ENCODE measurements around the gene ZFYVE27.

Gene ZFYVE27

GRCh38 chr10:97744405-97745035, 7.6 kb downstream of the ZFYVE27 start:
- DNase-seq: no peak

GRCh38 chr10:97747573-97747972, 10.6 kb downstream of the ZFYVE27 start:
- no peak for DNase-seq

GRCh38 chr10:97748116-97748515, 11.2 kb downstream of the ZFYVE27 start:
- no peak for DNase-seq

- DNase-seq: no peak
These were observed 16.0 kb downstream of the ZFYVE27 start for GRCh38 chr10:97752956-97753355.

GRCh38 chr10:97754726-97755125, 17.8 kb downstream of the ZFYVE27 start:
- DNase-seq: no peak

GRCh38 chr10:97755718-97756117, 18.8 kb downstream of the ZFYVE27 start:
- no peak for DNase-seq

GRCh38 chr10:97757471-97757870, 20.5 kb downstream of the ZFYVE27 start:
- DNase-seq: no peak

GRCh38 chr10:97759158-97759887, 22.4 kb downstream of the ZFYVE27 start:
- DNase-seq: no peak

GRCh38 chr10:97759946-97760345, 23.0 kb downstream of the ZFYVE27 start:
- DNase-seq: no peak

- DNase-seq: no peak
These were observed 23.7 kb downstream of the ZFYVE27 start for GRCh38 chr10:97760461-97761257.

- no peak for DNase-seq
These were observed 24.5 kb downstream of the ZFYVE27 start for GRCh38 chr10:97761331-97761865.

GRCh38 chr10:97762056-97762455, 25.1 kb downstream of the ZFYVE27 start:
- DNase-seq: no peak

- no peak for DNase-seq
These were observed 25.9 kb downstream of the ZFYVE27 start for GRCh38 chr10:97762816-97763215.

- DNase-seq: no peak
These were observed 26.5 kb downstream of the ZFYVE27 start for GRCh38 chr10:97763411-97763810.

- no peak for DNase-seq
These were observed 27.0 kb downstream of the ZFYVE27 start for GRCh38 chr10:97763947-97764346.

GRCh38 chr10:97764519-97764931, 27.6 kb downstream of the ZFYVE27 start:
- DNase-seq: no peak

- no peak for DNase-seq
These were observed 28.3 kb downstream of the ZFYVE27 start for GRCh38 chr10:97765201-97765600.

GRCh38 chr10:97766106-97766810, 29.3 kb downstream of the ZFYVE27 start:
- DNase-seq: no peak

GRCh38 chr10:97766996-97767924, 30.3 kb downstream of the ZFYVE27 start:
- no peak for DNase-seq

- no peak for DNase-seq
These were observed 31.7 kb downstream of the ZFYVE27 start for GRCh38 chr10:97768322-97769315.
